Measurements from ENCODE around the gene IL1F10.

IL1F10 gene

DNA sequence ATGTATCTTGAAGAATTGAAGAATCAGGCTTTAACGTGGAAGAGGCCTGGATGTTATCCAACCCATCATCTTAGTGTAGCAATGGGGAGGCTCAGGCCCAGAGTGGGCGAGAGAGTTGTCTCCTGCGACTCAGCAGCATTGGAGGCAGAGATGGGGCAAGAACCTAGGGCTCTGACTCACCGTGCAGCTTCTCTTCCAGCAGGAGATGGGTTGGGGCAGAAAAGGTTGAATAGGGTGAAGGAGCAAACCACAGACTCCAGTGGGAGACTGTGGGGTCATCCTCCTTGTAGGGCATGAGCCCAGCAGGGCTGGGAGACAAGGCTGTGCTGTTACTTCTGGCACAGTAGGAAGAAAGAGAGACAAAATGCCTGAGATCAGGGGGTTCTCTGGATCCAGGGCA, 7.4 kb upstream of the IL1F10 start:
- no peak for DNase-seq

DNA sequence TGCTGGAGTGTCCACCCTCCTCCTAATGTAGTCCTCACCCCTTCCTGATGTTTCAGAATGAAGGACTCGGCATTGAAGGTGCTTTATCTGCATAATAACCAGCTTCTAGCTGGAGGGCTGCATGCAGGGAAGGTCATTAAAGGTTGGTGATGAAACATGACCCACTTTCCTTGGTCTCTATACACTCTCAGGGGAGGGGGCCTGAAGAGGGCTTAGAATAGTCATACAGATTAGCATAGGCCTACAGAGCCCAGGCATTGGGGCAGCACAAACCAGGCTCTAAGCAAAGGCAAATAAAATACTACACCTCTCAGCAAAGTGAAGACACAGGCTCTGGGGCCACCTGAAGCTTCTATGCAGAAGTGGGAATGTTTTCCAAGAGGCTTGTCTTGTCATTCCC, 7.0 kb upstream of the IL1F10 start:
- no peak for DNase-seq

DNA sequence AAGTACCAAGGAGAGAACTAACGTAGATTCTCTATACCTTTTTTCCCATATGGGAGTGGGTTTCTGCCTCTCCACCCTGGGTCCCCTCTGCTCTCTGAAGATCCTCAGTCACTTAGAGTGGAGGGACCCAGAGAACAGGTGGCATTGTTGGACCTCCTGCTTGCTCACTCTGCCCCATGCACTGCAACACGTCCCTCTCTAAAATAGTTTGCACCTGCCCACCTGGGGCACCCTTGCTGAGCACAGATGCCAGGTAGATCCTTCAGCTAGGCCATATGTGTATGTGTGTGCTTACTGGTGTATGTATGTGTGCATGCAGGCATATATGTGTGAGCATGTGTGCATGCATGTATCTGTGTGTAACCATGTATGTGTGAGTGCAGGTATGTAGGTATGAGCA, 6.5 kb upstream of the IL1F10 start:
- DNase-seq, result no peak

DNA sequence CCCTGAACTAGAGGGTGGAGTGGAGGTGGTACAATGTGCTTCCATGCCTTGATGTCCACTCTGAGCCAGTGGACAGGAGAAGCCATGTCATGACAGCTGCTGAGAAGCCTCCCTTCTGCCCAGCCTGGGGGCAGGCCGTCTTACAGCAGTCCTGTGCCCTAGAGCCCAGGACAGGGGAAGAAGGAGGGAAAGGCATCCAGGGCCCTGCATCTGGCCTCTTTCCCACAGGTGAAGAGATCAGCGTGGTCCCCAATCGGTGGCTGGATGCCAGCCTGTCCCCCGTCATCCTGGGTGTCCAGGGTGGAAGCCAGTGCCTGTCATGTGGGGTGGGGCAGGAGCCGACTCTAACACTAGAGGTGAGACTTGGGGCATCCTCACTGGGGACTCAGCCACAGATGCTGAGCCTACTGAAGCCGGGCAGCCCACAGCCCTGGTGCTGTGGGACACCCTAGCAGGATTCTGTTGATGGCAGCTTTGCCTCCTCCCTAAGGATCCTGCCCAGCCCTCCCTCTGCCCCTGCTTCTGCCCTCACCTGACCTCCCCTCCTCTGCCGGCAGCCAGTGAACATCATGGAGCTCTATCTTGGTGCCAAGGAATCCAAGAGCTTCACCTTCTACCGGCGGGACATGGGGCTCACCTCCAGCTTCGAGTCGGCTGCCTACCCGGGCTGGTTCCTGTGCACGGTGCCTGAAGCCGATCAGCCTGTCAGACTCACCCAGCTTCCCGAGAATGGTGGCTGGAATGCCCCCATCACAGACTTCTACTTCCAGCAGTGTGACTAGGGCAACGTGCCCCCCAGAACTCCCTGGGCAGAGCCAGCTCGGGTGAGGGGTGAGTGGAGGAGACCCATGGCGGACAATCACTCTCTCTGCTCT, 5.6 kb upstream of the IL1F10 start:
- DNase-seq, result no peak

DNA sequence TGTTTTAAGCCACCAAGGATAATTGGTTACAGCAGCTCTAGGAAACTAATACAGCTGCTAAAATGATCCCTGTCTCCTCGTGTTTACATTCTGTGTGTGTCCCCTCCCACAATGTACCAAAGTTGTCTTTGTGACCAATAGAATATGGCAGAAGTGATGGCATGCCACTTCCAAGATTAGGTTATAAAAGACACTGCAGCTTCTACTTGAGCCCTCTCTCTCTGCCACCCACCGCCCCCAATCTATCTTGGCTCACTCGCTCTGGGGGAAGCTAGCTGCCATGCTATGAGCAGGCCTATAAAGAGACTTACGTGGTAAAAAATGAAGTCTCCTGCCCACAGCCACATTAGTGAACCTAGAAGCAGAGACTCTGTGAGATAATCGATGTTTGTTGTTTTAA, 3.5 kb upstream of the IL1F10 start:
- no peak for DNase-seq

DNA sequence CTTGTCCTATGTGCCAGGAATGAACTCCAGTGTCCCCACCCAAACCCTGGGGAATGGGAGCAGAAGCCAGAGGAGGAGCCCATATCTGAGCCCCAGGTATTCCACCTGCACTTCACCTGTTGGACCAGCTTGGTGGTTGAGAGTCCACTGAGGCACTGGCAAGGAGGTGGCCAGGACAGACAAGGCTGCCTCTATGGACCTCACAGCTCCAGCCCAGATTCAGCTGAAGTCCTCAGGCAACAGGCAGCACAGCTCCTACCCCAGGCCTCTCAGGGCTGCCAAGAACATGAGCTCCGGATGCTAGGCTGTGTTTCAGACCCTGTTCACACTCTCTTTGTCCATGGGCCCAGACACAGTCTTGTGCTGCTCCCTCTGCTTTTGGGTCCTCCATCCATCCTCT, 2.9 kb upstream of the IL1F10 start:
- DNase-seq, result no peak

DNA sequence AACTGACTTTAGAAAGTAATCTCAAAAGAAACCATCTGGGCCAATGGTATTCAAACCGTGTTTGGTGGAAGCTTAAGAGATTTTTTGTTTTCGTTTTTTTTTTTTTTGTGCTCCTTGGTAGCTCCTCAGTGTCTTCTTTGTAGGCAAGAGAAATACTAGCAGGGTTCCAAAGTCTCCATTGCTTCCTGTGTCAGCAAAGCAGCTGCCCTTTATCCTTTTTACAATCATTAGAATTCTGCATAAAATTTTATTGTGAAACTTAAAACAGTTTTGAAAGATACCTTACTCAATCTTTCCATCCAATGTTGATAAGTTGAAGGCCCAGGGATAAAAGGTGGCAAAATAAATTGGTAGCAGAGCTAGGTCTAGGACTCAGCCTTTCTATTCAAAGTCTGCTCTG, 479 bp downstream of the IL1F10 start:
- DNase-seq, result no peak

DNA sequence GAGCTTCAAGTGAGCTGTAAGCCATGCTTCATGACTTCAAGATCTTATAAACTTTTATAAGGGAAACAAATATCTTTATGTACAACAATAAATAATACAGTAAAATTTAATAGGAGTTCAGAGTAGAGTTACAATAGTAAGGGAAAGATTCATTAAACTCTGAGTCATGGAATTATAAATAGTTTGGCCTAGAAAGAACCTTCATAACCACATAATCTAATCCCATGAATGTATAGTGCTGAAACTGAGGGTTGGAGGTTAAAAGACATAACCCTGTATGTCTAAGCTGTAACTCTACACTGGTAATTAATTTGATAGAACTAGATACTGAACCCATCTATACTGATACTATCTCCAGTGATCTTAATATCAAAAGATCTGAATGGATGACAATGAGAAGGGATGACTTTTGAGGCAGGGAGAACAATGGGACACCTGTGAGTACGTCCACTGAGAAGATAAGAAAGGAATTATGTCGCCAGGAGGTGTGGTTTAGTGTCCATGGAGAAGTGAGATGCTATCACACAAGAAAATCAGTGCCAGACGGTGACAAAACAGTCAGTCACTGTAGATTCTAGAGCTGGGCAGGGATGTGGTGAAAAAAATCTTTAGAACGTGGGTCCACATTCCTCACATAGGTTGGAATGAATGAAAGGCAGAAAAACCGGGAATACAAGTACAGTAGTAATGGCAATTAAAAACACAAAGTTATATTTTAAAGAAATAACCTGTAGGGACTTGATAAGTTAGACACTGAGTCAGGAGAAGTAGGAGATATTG, 1.1 kb downstream of the IL1F10 start:
- DNase-seq, result no peak

DNA sequence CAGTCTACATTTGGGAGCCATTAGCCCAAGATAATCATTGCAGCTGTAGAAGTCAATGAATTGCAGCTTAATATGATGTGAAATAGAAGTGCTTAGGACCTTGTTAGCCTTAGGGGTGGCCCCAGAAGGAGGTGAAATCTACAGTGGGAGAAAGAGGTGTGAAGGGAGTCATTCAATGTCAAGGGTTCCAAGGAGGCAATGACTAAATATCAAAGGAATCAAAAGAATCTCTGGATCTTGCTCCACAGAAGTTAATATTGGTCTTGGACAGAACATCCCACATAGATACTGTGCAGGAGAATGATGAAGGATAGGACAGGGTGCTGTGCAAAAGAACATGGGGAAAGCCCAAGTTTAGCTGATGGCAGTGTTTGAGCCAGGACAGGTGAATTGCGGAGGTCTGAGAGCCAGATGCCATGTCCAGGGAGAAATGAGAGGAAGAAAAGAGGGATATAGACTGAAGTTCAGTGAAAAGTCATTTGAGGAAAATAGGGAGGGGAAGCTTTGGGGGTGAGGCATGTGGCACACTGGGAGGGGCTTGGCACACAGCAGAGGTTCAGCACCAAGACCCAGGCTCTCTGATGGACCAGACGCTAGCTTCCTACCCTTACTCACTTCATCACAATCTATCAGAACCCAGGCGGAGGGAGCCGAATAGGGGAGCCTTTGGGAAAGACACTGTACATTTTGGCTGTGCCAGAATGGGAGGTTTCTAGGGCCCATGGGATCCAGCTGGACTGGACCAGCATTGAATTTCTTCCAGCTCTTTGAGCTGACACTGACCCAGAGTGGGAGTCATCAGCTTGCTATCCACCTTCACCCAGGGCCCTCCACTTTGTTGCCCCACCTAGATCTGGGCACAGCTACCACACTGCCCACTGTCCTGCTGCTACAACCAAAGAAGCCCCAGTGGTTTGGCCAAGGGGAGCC, 2.2 kb downstream of the IL1F10 start:
- no peak for DNase-seq

DNA sequence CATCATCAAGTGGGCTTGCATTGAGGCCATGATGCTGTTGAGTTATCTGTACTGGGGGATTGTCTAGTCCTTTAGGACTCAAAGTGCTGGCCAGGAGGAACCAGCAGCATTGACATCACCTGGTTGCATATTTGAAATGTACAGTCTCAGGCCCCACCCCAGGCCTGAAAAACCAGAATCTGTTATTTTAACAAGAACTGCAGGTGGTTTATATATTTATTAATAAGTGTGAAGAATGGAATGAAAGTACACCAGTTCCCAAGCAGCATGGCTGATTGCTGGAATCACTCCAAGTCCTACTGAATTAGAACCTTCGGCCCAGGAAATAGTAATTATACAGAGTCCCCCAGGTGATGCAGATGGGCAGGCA, 2.8 kb downstream of the IL1F10 start:
- DNase-seq, result no peak

DNA sequence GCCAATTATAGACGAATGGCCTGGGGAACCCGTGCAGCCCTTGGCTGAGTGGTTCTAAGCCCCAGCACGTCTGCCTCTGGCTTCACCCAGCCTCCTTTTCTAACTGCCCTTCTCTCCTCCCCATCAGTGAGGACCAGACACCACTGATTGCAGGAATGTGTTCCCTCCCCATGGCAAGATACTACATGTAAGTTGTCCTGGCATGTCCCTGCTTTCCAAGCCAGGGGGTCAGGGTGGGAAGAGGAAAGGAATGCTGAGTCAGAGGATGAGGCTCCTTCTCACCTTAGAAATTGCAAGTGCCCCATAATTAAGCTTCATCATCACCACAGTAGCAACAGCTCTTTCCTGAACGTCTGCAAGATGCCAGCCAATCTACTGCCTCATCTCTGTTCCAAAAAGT, 4.8 kb downstream of the IL1F10 start:
- no peak for DNase-seq

DNA sequence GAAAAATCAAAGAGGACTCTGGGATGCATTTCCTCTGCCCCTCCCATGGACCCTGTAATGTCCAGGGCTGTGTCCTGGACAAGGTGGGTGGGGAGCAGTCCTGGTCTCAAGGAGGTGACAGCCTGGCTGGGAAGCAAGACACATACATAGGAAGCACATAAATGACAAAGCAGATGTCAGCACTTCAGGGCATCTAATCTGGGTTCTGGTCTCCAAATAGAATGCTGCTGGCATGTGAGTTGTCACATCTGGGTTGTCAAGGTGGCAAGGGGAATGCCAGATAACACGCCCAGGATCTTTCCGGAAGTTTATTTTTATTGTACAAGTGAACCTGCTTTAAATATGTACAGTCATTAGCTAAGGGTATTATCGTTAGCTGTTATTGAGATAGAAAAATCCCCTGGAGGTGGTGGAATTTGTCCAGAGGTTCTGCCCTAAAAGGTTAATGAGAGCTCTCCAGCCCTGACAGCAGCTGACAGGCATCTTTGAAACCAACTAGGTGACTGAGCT, 5.6 kb downstream of the IL1F10 start:
- no peak for DNase-seq

DNA sequence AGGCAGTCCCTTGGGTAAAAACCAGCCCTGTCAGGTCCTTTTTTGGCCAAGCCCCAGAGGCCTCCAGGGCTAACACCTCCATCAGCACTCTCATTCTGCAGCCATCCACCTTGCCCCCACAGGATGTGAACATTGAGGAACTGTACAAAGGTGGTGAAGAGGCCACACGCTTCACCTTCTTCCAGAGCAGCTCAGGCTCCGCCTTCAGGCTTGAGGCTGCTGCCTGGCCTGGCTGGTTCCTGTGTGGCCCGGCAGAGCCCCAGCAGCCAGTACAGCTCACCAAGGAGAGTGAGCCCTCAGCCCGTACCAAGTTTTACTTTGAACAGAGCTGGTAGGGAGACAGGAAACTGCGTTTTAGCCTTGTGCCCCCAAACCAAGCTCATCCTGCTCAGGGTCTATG, 7.3 kb downstream of the IL1F10 start:
- no peak for DNase-seq

DNA sequence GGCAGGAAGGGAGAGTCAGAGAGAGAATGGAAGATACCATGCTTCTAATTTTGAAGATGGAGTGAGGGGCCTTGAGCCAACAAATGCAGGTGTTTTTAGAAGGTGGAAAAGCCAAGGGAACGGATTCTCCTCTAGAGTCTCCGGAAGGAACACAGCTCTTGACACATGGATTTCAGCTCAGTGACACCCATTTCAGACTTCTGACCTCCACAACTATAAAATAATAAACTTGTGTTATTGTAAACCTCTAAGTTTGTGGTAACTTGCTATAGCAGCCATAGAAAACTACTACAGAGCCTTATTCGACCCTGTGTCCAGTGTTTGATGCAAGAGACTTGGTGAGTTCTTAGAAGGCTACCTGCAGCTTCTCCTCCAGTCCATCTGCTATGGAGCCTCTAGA, 7.8 kb downstream of the IL1F10 start:
- no peak for DNase-seq

DNA sequence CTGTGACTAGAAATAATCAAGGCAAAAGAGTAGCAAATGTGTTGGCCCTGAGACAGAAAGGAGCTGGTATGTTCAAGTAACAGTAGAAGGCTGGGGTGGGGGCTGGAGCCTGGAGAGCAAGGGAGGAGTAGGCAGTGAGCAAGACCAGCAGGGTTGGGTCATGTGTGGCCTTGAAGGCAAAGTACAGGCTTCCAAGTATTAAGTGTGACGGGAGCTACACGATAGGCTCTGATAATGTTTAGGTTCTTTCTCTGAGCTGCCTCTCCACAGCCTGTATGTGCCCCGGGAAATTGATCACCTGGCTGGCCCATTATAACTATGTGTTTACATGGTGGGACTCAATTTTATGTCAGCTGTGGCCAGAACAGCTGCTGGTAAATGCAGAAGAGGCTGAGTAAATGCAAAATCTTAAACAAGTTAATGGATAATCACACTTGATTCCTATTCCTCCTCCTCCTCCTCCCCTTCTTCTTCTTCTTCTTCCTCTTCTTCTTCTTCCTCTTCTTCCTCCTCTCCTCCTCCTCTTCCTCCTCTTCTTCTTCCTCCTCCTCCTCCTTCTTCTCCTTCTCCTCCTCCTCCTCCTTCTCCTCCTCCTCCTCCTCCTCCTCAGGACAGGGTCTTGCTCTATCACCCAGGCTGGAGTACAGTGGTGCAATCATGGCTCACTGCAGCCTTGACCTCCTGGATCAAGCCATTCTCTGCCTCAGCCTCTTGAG, 9.3 kb downstream of the IL1F10 start:
- DNase-seq, result no peak

DNA sequence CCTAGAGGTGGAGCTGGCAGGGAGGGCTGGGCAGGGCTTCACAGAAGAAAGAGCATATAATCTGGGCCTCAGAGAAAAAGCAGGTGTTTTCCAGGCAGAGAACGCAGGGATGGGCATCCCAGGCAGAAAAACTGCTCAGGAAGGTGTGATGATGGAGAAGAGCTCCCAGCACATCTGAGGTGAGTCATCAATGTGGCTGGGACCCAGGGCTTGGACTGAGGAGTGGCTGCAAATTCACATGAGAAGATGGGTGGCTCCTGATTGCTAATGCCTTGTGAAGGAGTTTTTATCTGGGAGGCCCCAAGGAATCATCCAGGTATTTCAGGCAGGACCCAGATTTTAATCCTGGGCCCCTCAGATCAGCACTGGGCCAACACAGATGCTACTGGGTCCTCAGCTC, 10.2 kb downstream of the IL1F10 start:
- DNase-seq, result no peak

DNA sequence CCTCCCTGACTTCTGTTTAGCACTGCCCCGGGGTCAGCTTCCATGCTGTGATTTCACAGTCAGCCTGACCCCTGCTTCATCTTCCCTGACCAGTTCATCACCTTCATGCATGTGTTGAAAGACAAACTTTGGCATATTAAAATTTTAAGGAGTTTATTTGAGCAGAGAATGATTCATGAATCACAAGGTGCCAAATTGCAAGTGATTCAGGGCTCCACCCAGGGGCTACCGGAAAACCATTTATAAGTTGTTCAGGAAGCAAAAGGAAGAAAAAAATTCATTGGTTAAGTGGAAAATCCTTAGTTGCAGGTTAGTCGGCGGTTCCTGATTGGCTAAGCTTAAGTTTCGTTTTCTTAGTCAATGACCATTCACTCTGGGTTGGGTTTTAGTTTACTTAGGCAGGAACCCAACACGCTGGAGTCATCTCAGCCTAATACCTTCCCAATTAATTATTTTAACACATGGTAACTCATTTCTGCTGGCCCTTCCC, 10.6 kb downstream of the IL1F10 start:
- DNase-seq, result no peak

DNA sequence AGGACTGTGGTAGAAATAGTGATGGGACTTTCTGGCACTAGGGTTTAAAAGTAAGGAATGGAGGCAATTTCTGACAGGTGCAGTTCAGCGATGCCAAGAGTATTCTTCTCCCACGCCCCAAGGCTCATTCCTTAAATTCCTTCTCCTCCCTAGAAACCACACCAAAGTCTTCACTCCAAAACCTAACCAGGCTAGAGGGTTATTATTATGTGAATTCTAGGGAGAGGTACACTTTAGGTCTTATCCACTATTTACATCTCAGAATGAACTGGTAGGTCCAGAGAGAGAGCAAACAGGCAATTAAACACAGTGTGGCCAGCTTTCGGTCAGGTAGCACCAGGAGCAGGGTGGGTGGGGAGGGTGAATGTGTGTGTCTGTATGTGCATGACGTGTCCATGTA, 11.4 kb downstream of the IL1F10 start:
- DNase-seq, result no peak

DNA sequence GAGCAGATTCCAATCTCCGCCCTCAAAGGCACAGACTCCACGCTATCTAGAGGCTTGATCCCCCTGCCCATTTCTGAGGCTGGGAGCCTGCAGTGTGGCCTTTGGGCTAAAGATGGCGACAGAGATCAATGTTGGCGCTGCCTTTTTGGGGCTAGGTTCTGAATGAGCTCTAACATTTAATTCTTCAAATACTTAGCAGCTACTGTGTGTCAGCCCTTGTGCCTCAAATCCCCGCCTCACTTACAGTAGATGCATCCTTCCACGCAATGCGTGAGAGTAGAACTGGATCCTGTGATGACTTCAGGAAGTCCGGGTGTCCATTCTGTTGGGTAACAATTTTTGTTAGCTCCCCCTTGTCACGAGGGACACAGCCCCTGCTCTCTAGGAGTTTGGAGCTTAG, 12.4 kb downstream of the IL1F10 start:
- DNase-seq, result peak; percentile 15

DNA sequence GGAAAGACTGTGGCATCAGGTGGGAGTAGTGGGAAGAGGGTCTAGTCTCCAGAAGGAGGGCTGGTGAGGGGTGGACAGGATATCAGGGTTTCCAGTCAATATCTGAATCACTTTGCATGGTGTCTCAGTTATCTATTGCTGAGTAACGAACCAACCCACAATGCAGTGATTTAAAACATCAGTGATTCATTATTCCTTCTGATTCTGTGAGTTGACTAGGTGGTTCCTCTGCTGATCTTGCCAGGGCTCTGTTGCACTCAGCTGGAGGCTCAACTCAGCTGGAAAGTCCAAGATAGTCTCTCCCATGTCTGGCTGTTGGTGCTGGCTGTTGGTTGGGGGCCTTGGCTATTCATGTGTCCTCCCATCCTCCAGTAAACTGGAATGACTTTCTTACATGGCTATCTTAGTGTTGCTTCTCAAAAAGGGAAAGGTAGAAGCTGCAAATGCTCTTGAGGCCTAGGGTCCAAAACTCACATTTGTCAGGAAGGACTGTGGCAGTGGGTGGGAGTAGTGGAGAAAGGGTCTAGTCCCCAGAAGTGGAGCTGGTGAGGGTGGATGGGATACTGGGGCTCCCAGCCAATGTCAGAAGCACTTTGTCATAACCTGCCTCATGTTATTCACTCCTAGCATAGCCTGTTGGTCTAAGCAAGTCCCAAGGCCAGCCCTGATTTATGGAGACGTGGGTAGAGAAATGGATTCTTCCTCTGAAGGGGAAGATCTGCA, 13.9 kb downstream of the IL1F10 start:
- DNase-seq, result no peak

DNA sequence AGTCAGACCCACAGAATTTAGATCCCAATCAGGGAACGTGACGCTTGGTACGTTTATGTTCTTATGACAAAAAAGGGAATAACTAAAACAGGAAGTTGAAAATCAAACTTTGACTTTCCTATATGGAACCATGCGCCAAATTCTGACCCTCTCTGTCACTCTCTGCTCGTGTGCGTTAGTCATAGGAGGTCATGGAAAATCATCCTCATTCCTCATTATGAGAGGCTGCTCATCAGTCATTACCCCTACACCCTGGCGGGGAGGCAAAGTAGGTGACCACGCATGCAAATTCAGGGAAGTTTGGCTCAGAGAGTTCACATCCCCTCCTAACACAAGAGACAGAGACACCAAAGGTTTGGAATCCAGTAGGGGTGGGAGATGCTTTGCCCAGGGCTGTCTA, 15.5 kb downstream of the IL1F10 start:
- DNase-seq, result no peak

Data from NCI-H1092 treated with DMSO at 0.1 percent for 48 hours (cell line).